ENCODE measurements around the gene MYO9A.

- TF ChIP-seq CTCF (conservative IDR thresholded peaks at IDR 0.05) (no peak), ZFX (IDR thresholded peaks at IDR 0.05) (no peak)
These were observed 147.5 kb downstream of the MYO9A start for GRCh38 chr15:71970435-71970834.
